Occipital lobe (tissue), 2 donors: Measurements from ENCODE around the gene ZNF860. TPM values are rescaled to one million over a fixed set of nuclear protein-coding genes. Genes with fewer than 3 reads are reported as not detected.
"Not testable (repeated sequence)": the region's sequence is repeated elsewhere in the genome, so short reads cannot be mapped to it uniquely, and the experiment has no call there.

Experiments used
- DNase-seq: peaks from one replicate; lab custom pipeline; 2025; lab: John Stamatoyannopoulos, UW
- total RNA-seq: library from RNA; depleted of rRNA; stranded (reverse); fragments of >200 nt; gene quantifications from one replicate; pipeline ENCODE4 v1.2.3, GENCODE V29; 2014

ZNF860 gene
- total RNA-seq, 1 donor from 2014 or later, result 2.8 TPM

DNA sequence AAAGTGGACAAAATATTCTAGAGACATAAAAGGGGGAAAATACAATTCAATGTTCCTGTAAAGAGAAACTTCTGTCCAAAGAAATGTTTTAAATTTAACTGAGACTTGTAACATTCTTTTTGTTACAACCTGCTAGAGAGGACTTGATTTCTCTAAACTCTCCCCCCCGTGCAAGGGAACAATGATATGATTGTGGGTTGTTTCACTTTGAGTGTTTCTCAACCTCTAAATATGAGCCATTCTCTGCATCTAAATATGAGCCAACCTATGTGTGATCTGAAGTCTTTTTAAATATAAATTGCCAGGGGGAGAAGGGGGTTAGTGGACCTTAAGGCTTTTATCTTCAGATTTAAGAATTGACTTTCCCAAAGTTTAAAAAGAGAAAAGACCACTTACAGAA lies 14.6 kb downstream of the ZNF860 start:
- no peak for DNase-seq

DNA sequence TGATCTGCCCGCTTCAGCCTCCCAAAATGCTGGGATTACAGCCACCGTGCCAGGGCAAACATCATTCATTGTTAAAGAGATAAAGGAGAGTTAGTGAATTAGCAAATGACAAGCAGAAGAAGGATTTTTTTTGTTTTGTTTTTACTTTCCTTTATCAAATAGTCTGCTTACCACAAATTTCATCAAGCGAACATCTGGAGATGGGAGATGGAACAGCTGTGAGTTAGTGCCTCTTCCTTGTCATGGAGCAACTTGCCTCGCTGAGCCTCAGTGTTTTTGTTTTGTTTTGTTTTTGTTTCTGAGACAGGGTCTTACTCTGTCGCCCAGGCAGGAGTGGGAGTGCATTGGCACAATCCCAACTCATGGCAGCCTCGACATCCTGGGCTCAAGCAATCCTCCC lies 15.9 kb downstream of the ZNF860 start:
- DNase-seq, result no peak

DNA sequence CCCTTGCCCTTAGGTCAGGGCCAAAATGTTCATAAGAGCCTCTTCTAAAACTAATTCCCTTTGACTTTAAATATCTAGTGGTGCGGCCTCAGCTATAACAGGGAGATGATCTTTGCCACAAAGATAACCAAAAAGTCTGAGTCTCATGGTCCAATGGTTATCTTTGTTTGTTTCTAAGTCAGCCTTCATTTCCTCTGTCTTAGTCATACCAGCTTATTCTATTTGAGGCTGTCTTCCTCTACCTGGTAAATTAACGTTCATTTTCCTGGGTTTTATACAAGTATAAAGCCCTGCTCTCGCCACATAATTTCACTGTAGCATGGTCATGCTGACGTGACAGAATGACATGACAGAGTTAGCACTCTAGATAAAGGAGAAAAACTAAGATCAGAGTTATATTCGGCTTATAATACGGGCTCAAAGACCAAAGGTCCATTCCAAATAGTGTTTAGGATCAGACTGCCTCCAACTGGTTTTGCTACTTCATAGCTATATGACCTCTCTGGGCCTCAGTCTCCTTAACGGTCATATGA lies 18.4 kb downstream of the ZNF860 start:
- no peak for DNase-seq

DNA sequence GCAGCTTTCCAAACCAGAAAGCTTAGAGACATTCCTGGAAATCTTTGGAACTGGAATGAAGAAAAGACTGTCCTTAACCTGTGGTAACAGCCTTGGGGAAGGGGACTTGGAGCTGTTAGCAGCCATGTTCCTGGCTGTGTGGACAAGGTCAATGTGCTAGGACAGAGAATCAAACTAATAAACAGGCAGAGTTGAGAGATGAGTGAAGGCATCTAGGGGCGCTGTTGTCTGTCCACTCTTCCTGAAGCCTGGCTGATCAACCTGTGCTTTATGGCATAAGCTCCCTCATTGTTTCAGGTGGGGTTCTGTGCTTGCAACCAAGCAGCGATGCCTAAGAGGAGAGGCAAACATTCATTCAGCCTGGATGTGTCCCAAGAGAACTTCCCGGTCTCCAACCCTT lies 19.3 kb downstream of the ZNF860 start:
- no peak for DNase-seq

DNA sequence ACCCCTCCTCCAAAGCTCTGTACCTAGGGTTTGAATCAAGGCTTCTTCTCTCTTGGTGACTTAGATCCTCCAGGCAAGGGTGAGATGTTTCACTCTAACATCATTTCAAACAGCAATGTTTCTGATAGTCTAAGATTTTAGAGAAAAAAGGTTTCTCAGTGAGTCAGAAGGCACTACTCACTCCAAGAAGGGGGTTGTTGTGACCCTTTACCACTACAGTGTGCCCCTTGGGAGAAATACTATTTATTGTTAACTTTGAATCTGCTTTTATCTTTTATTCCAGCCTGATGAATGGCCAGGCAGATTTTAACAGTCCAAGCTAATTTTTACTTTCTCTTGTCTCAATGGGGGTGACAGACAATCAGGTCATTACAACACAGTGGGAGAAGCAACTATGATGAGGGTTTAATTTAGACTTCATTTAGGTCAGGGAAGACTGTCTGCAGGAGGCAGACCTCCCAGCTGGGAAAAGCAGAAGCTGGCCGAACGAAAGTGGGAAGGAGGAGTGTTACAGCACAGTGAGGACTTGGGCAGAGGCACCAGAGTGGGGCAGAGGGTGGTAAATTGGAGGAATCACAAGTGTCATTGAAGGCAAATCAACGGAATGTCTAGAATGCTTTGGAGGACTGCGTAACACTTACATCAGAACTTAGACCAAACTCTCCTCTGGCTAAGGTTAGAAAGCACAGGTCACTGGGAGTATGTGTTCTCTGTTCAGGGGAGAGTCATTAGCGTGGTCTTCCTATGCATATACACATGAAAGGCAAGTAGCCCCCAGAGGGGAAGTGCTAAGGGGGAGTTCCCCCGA lies 21.2 kb downstream of the ZNF860 start:
- DNase-seq, result no peak

DNA sequence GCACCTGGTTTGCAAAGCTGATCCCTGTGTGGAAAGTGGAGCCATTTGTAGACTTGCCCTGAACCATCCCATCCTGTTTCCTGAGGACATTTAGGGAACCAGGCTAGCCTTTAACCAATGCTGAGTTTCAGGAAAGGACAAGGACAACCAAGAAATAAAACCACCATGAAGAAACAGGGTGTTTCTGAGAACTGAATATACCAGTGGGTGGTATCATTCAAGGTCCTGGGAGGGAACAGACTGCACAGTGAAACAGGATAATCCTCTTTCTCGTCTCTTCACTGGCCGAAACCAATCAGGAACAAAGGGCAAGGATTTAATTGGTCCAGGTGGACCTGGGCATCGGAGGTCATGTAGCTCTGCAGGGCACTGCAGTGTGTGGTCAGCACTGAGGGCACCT lies 21.8 kb downstream of the ZNF860 start:
- DNase-seq, result no peak

DNA sequence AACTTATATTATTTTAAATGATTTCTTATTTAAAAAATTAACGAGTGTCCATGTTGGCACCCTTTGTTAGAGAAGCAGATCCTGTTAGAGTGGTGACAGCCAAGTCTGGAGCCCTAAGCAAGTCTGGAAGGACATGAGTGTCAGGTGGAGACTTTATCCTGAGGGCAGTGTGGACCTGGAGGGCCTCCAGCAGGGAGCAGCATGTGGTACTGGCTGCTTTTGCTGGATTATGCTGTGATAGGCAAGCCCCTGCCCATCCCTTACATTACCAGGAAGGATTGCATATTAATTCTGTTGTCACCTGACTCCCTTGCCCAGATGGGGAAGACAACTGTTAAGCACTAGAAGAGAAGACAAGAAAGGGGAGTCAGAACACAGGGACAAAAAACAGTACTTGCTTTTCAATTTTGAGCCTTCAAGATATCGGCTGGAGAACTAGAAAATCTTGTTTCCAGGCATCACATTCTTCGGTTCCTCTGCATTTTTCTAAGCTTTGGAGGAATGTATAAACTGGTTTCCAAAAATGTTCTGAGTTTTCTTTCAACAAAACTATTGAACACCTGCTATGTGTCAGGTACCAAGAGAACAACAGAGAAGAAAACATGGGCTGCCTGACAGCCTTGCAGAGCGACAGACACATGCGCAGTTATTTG lies 22.7 kb downstream of the ZNF860 start:
- DNase-seq, result no peak

DNA sequence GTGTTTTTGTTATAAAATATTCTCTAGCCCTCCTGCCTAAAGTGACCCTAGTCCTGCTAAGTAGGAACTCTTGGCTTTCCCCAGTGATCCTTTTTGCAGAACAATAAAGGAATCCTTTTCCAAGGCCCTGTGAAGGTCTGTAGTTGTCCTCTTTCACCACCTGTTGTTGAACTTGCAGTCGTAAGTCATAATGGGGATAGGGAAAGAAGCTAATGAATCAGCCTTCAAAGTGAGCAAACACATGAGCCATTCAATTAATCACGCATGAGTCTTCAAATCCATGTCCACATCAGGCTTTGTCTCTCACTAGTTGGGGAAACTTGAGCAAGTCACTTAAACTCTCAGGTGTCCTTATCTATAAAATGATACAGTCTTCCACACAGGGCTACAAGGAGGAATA lies 27.6 kb downstream of the ZNF860 start:
- DNase-seq, result no peak

DNA sequence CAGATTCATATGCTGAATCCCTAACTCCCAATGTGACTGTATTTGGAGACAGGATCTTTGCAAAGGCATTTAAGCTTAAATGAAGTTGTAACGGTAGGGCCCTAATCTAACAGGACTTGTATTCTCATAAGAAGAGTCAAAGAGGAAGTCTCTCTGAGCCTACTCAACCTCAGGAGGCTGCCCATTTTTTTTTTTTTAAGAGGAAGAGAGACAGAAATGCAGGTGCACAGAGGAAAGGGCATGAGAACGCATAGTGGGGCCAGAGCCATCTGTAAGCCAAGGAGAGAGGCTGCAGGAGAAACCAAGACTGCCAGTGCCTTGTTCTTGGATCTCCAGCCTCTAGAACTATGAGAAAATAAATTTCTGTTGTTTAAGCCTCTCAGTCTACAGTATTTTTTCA lies 28.4 kb downstream of the ZNF860 start:
- DNase-seq, result no peak

DNA sequence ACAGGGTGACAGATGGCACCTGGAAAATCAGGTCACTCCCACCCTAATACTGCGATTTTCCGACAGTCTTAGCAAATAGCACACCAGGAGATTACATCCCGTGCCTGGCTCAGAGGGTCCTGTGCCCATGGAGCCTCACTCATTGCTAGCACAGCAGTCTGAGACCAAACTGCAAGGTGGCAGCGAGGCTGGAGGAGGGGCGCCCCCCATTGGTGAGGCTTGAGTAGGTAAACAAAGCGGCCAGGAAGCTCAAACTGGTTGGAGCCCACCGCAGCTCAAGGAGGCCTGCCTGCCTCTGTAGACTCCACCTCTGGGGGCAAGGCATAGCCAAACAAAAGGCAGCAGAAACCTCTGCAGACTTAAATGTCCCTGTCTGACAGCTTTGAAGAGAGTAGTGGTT lies 29.1 kb downstream of the ZNF860 start:
- DNase-seq, result not testable (repeated sequence)

DNA sequence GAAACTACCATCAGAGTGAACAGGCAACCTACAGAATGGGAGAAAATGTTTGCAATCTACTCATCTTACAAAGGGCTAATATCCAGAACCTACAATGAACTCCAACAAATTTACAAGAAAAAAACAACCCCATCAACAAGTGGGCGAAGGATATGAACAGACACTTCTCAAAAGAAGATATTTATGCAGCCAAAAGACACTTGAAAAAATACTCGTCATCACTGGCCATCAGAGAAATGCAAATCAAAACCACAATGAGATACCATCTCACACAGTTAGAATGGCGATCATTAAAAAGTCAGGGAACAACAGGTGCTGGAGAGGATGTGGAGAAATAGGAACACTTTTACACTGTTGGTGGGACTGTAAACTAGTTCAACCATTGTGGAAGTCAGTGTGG lies 34.1 kb downstream of the ZNF860 start:
- DNase-seq, result not testable (repeated sequence)

DNA sequence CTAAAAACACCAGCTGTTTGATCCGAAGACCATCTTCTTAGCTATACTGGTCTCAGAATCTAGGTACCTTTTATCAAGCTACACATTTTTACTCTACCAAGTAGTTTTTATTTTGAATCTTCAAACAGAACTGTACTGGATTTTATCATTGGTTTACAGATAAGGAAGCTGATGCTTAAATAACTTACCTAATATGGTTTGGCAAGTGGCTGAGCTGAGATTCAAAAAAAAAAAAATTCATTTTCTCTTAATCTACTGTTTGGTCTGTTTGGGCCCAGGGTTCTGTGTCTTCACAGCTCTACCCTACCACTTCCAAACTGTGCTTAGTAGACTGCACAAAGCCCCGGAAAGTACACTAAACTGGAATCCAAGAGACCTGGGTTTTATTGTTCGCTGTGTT lies 35.7 kb downstream of the ZNF860 start:
- DNase-seq, result no peak

DNA sequence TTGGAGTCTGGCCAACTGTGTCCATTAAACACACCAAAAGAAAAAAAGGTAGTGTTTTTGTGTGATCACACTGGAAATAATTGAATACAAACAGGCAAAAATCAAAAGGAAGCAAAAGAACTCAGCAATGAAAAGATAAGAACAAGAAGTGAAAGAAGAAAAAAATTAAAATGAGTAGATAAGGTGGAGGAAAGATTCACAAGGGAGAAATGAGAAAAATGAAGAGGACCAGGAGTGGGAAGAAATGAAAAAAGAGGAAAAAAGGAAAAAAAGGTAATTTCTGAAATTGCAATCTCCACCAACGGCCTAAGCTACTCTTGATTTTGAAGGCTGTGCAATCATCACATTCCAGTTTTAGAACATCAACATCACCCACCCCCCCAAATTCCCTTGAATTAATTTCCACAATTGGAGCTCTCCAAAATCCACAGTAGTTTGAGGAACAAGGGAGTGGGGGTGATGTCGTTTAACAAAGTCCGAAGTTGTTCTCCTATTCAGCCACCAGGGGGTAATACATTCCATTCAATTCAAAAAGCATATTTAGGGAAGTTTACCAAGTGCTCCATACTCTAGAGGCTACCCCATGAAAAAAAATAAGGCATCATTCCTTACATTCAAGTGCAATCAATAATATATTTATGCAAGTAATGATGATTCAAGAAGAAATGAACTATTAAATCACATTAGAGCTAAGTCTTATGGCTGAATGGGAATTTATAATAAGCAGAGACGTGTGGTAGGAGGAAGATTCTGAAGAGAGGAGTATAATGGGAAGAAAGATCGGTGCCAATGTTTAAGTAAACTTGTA lies 37.4 kb downstream of the ZNF860 start:
- DNase-seq, result no peak

DNA sequence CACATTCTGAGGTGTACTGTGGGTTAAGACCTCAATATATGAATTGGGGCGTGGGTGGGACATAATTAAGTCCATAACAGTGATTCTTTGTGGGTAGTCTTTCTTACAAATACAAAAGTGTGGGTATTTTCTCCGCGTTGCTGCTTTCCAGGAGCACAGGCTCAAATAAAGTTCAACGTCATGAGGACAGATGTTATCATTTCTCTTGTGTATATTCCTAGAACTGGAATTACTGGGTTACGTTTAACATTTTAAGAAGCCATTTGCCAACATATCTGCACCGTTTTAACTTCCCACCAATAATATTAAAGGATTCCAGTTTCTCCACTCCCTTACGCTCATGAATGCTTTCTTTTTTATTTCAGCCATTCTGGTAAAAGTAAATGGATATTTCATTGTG lies 39.6 kb downstream of the ZNF860 start:
- no peak for DNase-seq

DNA sequence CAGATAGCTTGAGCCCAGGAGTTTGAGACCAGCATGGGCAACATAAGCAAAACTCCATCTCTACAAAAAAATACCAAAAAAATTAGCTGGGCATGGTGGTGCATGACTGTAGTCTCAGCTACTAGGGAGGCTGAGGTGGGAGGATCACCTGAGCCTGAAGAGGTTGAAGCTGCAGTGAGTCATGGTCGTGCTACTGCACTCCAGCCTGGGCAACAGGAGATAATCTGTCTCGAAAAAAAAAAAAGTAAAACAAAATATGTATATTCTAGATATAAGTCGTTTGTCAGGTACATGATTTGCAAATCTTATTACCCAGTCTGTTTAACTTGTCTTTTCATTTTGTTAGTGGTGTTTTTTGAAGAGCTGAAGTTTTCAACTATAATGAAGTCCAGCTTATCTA lies 40.2 kb downstream of the ZNF860 start:
- no peak for DNase-seq

DNA sequence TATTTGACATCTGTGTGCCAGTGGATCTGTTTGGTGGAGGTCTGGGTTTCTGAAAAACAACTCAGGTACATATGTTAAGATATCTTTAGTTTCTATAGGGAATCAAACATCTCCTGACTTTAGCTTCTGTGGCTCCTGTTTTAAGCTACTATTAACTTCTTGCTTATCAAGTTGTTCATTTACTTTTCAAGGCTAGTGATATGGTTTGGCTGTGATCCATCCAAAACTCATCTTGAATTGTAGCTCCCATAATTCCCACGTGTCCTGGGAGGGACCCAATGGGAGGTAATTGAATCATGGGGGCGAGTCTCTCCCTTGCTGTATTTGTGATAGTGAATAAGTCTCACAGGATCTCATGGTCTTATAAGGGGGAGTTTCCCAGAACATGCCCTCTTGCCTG lies 41.4 kb downstream of the ZNF860 start:
- no peak for DNase-seq

DNA sequence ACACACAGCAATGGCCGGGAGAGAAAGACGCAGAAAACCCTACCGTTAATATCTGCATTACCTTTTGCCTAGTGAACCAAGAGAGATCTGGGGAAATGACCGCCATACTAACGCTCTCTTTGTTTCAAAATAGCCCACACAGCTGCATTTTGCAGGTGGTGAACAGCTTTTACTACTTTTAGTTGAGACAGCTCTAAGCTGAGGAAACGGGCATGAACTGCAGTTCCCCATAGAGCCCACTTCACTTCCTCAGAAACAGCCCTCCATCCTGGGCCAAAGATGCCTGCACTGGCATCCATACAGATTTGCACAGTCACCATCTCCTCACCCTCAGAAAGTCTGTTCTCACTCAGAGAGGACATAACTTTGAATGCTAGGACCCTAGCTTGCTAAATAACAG lies 45.0 kb downstream of the ZNF860 start:
- no peak for DNase-seq

DNA sequence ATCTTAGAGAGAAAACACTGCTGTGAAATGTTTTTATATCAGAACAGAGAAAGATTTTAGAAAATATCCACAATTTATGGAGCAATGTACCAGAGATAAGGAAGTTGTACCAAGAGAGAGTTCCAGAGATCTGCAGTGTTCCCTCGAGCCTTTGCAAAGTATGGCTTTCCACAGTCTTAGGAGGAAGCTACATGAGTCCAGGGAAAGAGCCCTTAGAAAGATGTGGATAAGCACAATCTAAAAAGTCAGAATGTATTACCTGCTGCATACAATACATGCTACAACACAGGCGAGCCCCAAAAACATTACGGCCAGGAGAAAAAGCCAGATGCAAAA lies 56.4 kb downstream of the ZNF860 start:
- no peak for DNase-seq

DNA sequence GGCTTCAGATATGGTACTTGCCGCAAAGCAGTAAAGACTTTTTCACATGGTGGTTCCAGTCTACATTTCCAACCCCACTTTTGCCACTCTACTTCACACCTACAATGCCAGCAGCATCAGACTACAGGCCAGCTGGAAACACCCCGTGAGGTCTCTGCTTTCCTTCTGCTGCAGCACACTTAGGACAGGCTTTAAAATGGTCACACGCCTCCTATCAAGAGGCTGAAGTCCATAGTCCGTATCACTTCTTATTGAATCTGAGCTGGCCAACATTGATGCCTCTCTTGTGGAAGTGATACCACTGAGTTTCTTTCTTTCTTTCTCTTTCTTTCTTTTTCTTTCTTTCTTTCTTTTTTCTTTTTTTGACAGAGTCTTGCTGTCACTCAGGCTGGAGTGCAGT lies 59.8 kb downstream of the ZNF860 start:
- DNase-seq, result no peak
